ENCODE data around the gene C12orf75.

- TF ChIP-seq CTCF (IDR thresholded peaks at IDR 0.05 in 8 of 11, conservative IDR thresholded peaks at IDR 0.05 in 3 of 11) (no peak), POLR2A (IDR thresholded peaks at IDR 0.05) (no peak), POLR2AphosphoS5 (IDR thresholded peaks at IDR 0.05) (no peak)
Observed at GRCh38 chr12:105331805-105332251, 1.3 kb downstream of the C12orf75 start.
